ENCODE measurements around the gene UROD. TPM values are rescaled to one million over a fixed set of nuclear protein-coding genes. Genes with fewer than 3 reads are reported as not detected.
"Not testable (repeated sequence)": the region's sequence is repeated elsewhere in the genome, so short reads cannot be mapped to it uniquely, and the experiment has no call there.

UROD gene
- total RNA-seq, 1 donor from 2014 or later = 60.4 TPM

GRCh38 chr1:45057542-45057941 lies 45.5 kb downstream of the UROD start:
- Histone ChIP-seq H3K4me1 (no peaks in the 10 kb centered on the region), H3K9me3 (no peaks in the 10 kb centered on the region), H3K36me3 (no peaks in the 10 kb centered on the region), H3K27me3 (ENCODE audit: low read depth) (no peaks in the 10 kb centered on the region), H3K4me3 (no peak overlapping the region), H3K27ac (no peak overlapping the region)
- DNase-seq (no peak), ATAC-seq (no peak)
- no peak for TF ChIP-seq CTCF (IDR thresholded peaks at IDR 0.05)
- intact Hi-C loops (cut with DNase I) = no loop called here

GRCh38 chr1:45059829-45060228 lies 47.8 kb downstream of the UROD start:
- Histone ChIP-seq H3K36me3 (no peaks in the 10 kb centered on the region), H3K4me3 (no peak overlapping the region), H3K4me1 (no peaks in the 10 kb centered on the region), H3K9me3 (no peaks in the 10 kb centered on the region), H3K27ac (no peak overlapping the region), H3K27me3 (ENCODE audit: low read depth) (no peaks in the 10 kb centered on the region)
- TF ChIP-seq CTCF (IDR thresholded peaks at IDR 0.05) = no peak
- intact Hi-C loops (cut with DNase I) = no loop called here
- ATAC-seq = peak; percentile 78 to 87
- DNase-seq = no peak

GRCh38 chr1:45062463-45062862 lies 50.4 kb downstream of the UROD start:
- intact Hi-C loops (cut with DNase I); ATAC-seq; H3K4me1 ChIP-seq; H3K36me3 ChIP-seq; H3K27ac ChIP-seq; H3K9me3 ChIP-seq; DNase-seq; H3K4me3 ChIP-seq; H3K27me3 ChIP-seq (ENCODE audit: low read depth): not testable (repeated sequence)

GRCh38 chr1:45065083-45065482 lies 53.0 kb downstream of the UROD start:
- ATAC-seq (no peak), DNase-seq (no peak)
- no peak for TF ChIP-seq CTCF (IDR thresholded peaks at IDR 0.05)
- intact Hi-C loops (cut with DNase I) = no loop called here
- Histone ChIP-seq H3K4me3 (no peak overlapping the region), H3K4me1 (no peaks in the 10 kb centered on the region), H3K27me3 (ENCODE audit: low read depth) (no peaks in the 10 kb centered on the region), H3K36me3 (no peaks in the 10 kb centered on the region), H3K27ac (no peak overlapping the region), H3K9me3 (no peaks in the 10 kb centered on the region)

Other genes starting within 250 kb of the UROD start
- 1,341 TPM for gene RPS8, start 236.7 kb upstream of the UROD start, total RNA-seq
- 1.7 TPM for gene BEST4, start 224.1 kb upstream of the UROD start, total RNA-seq
- 27.7 TPM for gene PLK3, start 211.9 kb upstream of the UROD start, total RNA-seq
- 5.2 TPM for gene DYNLT4, start 204.9 kb upstream of the UROD start, total RNA-seq
- 8.7 TPM for gene BTBD19, start 203.7 kb upstream of the UROD start, total RNA-seq
- 1.0 TPM for gene PTCH2, start 169.0 kb upstream of the UROD start, total RNA-seq
- 25.8 TPM for gene EIF2B3, start 25.7 kb upstream of the UROD start, total RNA-seq
- 47.6 TPM for gene HECTD3, start 930 bp upstream of the UROD start, total RNA-seq
- gene ZSWIM5, start 194.4 kb downstream of the UROD start, total RNA-seq = 3.6 TPM